ENCODE measurements around the gene PPP2R5E. TPM values are rescaled to one million over a fixed set of nuclear protein-coding genes. Genes with fewer than 3 reads are reported as not detected.

The PPP2R5E gene
- total and polyA plus RNA-seq, 9 donors, result 9.3 to 44.1 (median 35.5) TPM

DNA sequence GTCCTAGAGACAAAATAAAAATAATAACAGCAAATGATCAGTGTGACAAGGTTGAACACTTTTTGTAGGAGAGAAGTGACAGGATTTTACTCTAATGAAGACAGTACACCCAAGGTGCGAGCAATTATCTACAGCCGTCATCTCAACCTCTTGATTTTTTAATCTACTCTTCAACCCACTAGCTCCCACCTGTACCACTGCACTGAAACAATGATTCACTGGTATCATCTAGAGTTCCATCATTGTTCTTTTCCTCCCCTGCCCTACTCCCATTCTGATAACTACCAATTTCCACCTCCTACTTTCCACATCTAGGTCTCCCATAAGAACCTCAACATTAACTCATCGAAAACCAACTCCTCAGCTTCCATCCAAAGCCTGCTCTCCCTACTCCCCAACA is 99.8 kb downstream of the PPP2R5E start:
- Histone ChIP-seq H3K27me3 (no peaks in the 10 kb centered on the region), H3K36me3 (no peaks in the 10 kb centered on the region), H3K27ac (no peak overlapping the region), H3K4me3 (no peak overlapping the region), H3K9me3 (no peaks in the 10 kb centered on the region), H3K4me1 (ENCODE audit: insufficient read depth) (peaks cover 4% of the 10 kb centered on the region)
- no peak for DNase-seq
- TF ChIP-seq, protein P1, sequence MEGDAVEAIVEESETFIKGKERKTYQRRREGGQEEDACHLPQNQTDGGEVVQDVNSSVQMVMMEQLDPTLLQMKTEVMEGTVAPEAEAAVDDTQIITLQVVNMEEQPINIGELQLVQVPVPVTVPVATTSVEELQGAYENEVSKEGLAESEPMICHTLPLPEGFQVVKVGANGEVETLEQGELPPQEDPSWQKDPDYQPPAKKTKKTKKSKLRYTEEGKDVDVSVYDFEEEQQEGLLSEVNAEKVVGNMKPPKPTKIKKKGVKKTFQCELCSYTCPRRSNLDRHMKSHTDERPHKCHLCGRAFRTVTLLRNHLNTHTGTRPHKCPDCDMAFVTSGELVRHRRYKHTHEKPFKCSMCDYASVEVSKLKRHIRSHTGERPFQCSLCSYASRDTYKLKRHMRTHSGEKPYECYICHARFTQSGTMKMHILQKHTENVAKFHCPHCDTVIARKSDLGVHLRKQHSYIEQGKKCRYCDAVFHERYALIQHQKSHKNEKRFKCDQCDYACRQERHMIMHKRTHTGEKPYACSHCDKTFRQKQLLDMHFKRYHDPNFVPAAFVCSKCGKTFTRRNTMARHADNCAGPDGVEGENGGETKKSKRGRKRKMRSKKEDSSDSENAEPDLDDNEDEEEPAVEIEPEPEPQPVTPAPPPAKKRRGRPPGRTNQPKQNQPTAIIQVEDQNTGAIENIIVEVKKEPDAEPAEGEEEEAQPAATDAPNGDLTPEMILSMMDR (IDR thresholded peaks at IDR 0.05), result no peak
- TF ChIP-seq EP300 (IDR thresholded peaks at IDR 0.05), result no peak
- TF ChIP-seq POLR2A (IDR thresholded peaks at IDR 0.05), result no peak
- intact Hi-C loops (cut with DNase I), result no loop called here
- 94 to 99% (median 95%) methylated on average over 3 of the region's 3 CpGs for WGBS, 3 donors

DNA sequence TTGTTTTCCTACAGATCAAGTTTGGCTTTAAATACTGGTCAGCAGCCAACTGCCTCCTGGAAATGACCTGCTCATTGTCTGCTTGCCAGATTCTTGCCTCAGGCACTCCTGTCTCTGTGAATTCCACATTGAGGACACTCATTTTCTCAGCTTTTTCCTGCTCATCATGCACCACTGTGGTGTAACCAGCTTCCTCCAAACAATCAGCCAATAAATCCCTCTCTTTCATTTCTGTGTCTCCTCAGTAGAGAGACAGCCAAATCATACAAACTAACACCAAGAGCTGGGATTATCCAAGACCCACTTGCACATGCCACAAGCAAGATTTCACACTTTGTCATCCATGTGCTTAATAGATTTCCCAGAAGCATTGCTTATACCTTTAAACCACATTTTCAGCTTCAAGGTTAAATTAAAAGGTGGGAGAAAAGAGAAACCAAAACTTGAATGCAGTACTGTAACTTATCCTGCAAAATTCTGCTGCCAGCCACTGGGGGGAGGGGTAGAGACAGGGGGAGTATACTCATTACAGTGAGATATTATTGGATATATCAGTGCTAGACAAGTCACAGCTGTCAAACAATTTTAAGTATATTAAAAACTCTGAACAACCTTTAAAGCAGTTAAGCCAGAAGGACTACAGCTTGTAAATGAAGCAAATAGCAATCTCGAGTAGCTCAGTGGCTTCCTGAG is 105.0 kb downstream of the PPP2R5E start:
- 6 to 10% (median 7%) methylated on average over 1 of the region's 1 CpG for WGBS, 3 donors
- intact Hi-C loops (cut with DNase I), result no loop called here
- TF ChIP-seq, protein P1 (IDR thresholded peaks at IDR 0.05), result no peak
- no peak for TF ChIP-seq EP300 (IDR thresholded peaks at IDR 0.05)
- TF ChIP-seq POLR2A (IDR thresholded peaks at IDR 0.05), result no peak
- peak; percentile 53 to 73 (median 59) for DNase-seq
- H3K4me3 ChIP-seq, result no peak overlapping the region
- peak overlapping the region in 1 of 2 donors; percentile 53 for H3K27ac ChIP-seq
- peaks cover 18% of the 10 kb centered on the region for H3K4me1 ChIP-seq (ENCODE audit: insufficient read depth)
- H3K9me3 ChIP-seq, result no peaks in the 10 kb centered on the region
- no peaks in the 10 kb centered on the region for H3K27me3 ChIP-seq
- no peaks in the 10 kb centered on the region for H3K36me3 ChIP-seq

DNA sequence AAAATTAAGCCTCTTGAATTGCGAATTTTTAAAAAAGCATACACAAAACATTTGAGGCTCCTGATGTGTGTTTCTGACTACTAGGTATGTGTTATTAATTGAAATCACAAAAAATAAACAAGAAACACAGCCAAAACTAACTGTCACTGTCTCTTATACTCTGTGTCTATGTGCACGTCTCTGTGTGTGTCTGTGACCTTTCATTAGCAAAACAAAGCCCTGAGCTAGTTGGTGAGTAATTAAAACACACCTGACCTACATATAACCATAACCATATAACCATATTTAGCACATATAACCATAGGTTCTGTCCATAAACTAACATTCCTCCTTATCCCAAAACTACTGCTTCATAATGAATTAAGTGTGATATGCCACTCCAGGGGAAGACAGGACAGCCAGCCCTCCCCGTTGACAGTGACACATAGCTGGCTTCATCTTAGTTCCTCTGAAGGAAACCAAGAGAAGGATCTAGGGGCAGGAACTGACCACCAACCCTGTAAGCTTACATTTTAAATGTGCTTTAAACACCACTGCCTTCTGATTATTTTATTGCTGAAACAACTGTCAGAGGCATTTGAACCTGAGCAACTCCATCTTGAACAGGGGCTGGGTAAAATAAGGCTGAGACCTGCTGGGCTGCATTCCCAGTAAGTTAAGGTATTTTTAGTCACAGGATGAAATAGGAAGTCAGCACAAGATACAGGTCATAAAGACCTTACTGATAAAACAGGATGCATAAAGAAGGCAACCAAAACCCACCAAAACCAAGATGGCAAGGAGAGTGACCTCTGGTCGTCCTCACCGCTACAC is 106.7 kb downstream of the PPP2R5E start:
- TF ChIP-seq, protein P1 (IDR thresholded peaks at IDR 0.05), result no peak
- TF ChIP-seq POLR2A (IDR thresholded peaks at IDR 0.05) (no peak), EP300 (IDR thresholded peaks at IDR 0.05) (no peak)
- no peaks in the 10 kb centered on the region for H3K27me3 ChIP-seq
- no peak overlapping the region for H3K4me3 ChIP-seq
- no peaks in the 10 kb centered on the region for H3K9me3 ChIP-seq
- no peak for DNase-seq
- peak overlapping the region in 1 of 2 donors; percentile 53 for H3K27ac ChIP-seq
- H3K4me1 ChIP-seq (ENCODE audit: insufficient read depth), result peaks cover 20% of the 10 kb centered on the region
- 52 to 61% (median 53%) methylated on average over 5 of the region's 5 CpGs for WGBS, 3 donors
- intact Hi-C loops (cut with DNase I), result no loop called here
- H3K36me3 ChIP-seq, result no peaks in the 10 kb centered on the region

DNA sequence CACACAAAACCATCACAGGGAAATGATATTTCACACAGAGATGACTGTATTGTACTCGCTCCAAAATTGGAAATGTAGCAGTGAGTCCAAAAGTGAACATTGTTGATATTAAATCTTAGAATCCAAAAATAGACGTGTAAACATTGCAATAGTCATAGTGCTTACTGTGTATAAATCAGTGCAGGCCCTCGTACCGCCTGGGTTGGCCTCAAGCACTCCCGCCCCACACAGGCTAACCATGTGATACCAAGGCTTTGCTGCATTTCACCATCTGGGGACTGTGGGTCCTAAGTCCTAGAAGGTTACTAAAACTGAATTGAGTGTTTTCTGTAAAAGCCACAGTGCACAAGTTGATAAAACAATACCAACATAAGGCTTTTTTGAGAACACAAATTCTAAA is 107.3 kb downstream of the PPP2R5E start:
- 2 to 11% (median 5%) methylated on average over 5 of the region's 5 CpGs for WGBS, 3 donors
- DNase-seq, result peak; percentile 67 to 83 (median 78)

More for the DNA sequence above, 107.3 kb downstream of the PPP2R5E start:
- Histone ChIP-seq H3K4me3 (no peak overlapping the region), H3K36me3 (no peaks in the 10 kb centered on the region), H3K4me1 (ENCODE audit: insufficient read depth) (peaks cover 20% of the 10 kb centered on the region), H3K27me3 (no peaks in the 10 kb centered on the region), H3K9me3 (no peaks in the 10 kb centered on the region), H3K27ac (peak overlapping the region in 1 of 2 donors; percentile 64)
- intact Hi-C loops (cut with DNase I), result no loop called here
- TF ChIP-seq, protein P1 (IDR thresholded peaks at IDR 0.05), result no peak
- TF ChIP-seq POLR2A (IDR thresholded peaks at IDR 0.05) (no peak), EP300 (IDR thresholded peaks at IDR 0.05) (no peak)

Data from ovary (tissue), 9 donors.